Hepatocyte (in vitro differentiated cells): ENCODE measurements around the gene PRAC2. TPM values are rescaled to one million over a fixed set of nuclear protein-coding genes. Genes with fewer than 3 reads are reported as not detected.

Source experiments
- DNase-seq: peaks from one replicate; pipeline ENCODE4 v3.0.0-alpha.2; 2016; ENCODE audit warnings: low spot score
- H2AFZ ChIP-seq: fragments of 200-600 bp; sonication (generic); 2 replicates; pipeline ENCODE4 v1.6.0; 2016; ENCODE audit warnings: antibody characterized with exemption, mild to moderate bottlenecking
- H3K27ac ChIP-seq: fragments of 200-600 bp; sonication (generic); 2 replicates; pipeline ENCODE4 v1.5.1; 2016; ENCODE audit warnings: mild to moderate bottlenecking
- H3K27me3 ChIP-seq: fragments of 200-600 bp; sonication (generic); 2 replicates; pipeline ENCODE4 v1.6.1; 2016
- H3K36me3 ChIP-seq: fragments of 200-600 bp; sonication (generic); replicated peaks from 2 replicates; pipeline ENCODE4 v1.5.1; 2016; ENCODE audit warnings: low read depth; ENCODE audit not compliant: insufficient read depth
- H3K4me1 ChIP-seq: fragments of 200-600 bp; sonication (generic); 2 replicates; pipeline ENCODE4 v1.5.1; 2016; ENCODE audit warnings: mild to moderate bottlenecking, moderate library complexity; ENCODE audit not compliant: insufficient read depth
- H3K4me2 ChIP-seq: fragments of 200-600 bp; sonication (generic); 2 replicates; pipeline ENCODE4 v1.6.0; 2016
- H3K4me3 ChIP-seq: fragments of 200-600 bp; sonication (generic); 2 replicates; pipeline ENCODE4 v1.5.1; 2016; ENCODE audit warnings: mild to moderate bottlenecking
- H3K79me2 ChIP-seq: fragments of 200-600 bp; sonication (generic); 2 replicates; pipeline ENCODE4 v1.6.0; 2017; ENCODE audit warnings: mild to moderate bottlenecking
- H3K9me2 ChIP-seq: fragments of 200-600 bp; sonication (generic); replicated peaks from 2 replicates; pipeline ENCODE4 v1.6.0; 2017; ENCODE audit warnings: mild to moderate bottlenecking; ENCODE audit not compliant: insufficient read depth
- H3K9me3 ChIP-seq: fragments of 200-600 bp; sonication (generic); 2 replicates; pipeline ENCODE4 v1.5.1; 2016; ENCODE audit warnings: low read depth, mild to moderate bottlenecking
- H4K20me1 ChIP-seq: fragments of 200-600 bp; sonication (generic); 2 replicates; pipeline ENCODE4 v1.6.0; 2016; ENCODE audit warnings: mild to moderate bottlenecking; ENCODE audit not compliant: insufficient read depth, poor library complexity, severe bottlenecking
- CTCF ChIP-seq: fragments of 200-600 bp; sonication (generic); IDR thresholded peaks from 2 replicates; pipeline ENCODE4 v1.5.1; 2016; ENCODE audit warnings: antibody characterized with exemption, mild to moderate bottlenecking; ENCODE audit not compliant: poor library complexity
- EZH2 ChIP-seq: fragments of 200-600 bp; sonication (generic); IDR thresholded peaks from 2 replicates; pipeline ENCODE4 v1.6.1; 2016; ENCODE audit warnings: antibody characterized with exemption, mild to moderate bottlenecking, borderline replicate concordance
- EZH2phosphoT487 ChIP-seq: fragments of 200-600 bp; sonication (generic); IDR thresholded peaks from one replicate; pipeline ENCODE4 v1.6.1; 2018; ENCODE audit warnings: antibody characterized with exemption, mild to moderate bottlenecking, low read depth, moderate library complexity; ENCODE audit not compliant: unreplicated experiment, severe bottlenecking
- WGBS: methylation state at CpG from one replicate; pipeline ENCODE4 v1.1.6; 2016; ENCODE audit warnings: low lambda C conversion rate; ENCODE audit errors: missing lambda C conversion rate; 5-methylcytosine and 5-hydroxymethylcytosine counted together
- polyA plus RNA-seq: library from polyadenylated mRNA; unstranded; fragments of >200 nt; fragmentation: Nextera tagmentation; extraction: Ambion mirVana; gene quantifications from 2 replicates; pipeline ENCODE4 v1.2.1, GENCODE V29; 2016
- total RNA-seq: library from RNA; depleted of rRNA; stranded (reverse); fragments of >200 nt; gene quantifications from 2 replicates; pipeline ENCODE4 v1.2.3, GENCODE V29; 2014

PRAC2 gene
- total and polyA plus RNA-seq, 2 experiments from 2014 or later, result 1.5 TPM; not detected in 1

GRCh38 chr17:48740537-48740936 lies 17.6 kb downstream of the PRAC2 start:
- no peak for DNase-seq
- H3K4me3 ChIP-seq, result no peak overlapping the region
- no peaks in the 10 kb centered on the region for H3K36me3 ChIP-seq
- no peaks in the 10 kb centered on the region for H4K20me1 ChIP-seq
- H3K9me2 ChIP-seq, result no peaks in the 10 kb centered on the region
- H3K4me1 ChIP-seq, result no peaks in the 10 kb centered on the region
- H3K27ac ChIP-seq, result no peak overlapping the region
- H3K4me2 ChIP-seq, result no peak overlapping the region
- H3K9me3 ChIP-seq, result no peaks in the 10 kb centered on the region
- H2AFZ ChIP-seq, result no peak overlapping the region
- no peaks in the 10 kb centered on the region for H3K79me2 ChIP-seq
- peaks cover 100% of the 10 kb centered on the region for H3K27me3 ChIP-seq
- TF ChIP-seq CTCF (no peak), EZH2phosphoT487 (no peak), EZH2 (no peak)

GRCh38 chr17:48745381-48746275 lies 22.6 kb downstream of the PRAC2 start:
- Histone ChIP-seq H3K79me2 (no peaks in the 10 kb centered on the region), H4K20me1 (no peaks in the 10 kb centered on the region), H3K4me2 (no peak overlapping the region), H3K27ac (no peak overlapping the region), H3K4me1 (no peaks in the 10 kb centered on the region), H3K36me3 (no peaks in the 10 kb centered on the region), H3K9me2 (no peaks in the 10 kb centered on the region), H2AFZ (no peak overlapping the region), H3K9me3 (no peaks in the 10 kb centered on the region), H3K27me3 (peaks cover 100% of the 10 kb centered on the region), H3K4me3 (no peak overlapping the region)
- 32% methylated on average over 12 of the region's 12 CpGs for WGBS
- no peak for DNase-seq
- TF ChIP-seq EZH2phosphoT487, result no peak
- TF ChIP-seq EZH2, result no peak
- TF ChIP-seq CTCF, result no peak

DNA sequence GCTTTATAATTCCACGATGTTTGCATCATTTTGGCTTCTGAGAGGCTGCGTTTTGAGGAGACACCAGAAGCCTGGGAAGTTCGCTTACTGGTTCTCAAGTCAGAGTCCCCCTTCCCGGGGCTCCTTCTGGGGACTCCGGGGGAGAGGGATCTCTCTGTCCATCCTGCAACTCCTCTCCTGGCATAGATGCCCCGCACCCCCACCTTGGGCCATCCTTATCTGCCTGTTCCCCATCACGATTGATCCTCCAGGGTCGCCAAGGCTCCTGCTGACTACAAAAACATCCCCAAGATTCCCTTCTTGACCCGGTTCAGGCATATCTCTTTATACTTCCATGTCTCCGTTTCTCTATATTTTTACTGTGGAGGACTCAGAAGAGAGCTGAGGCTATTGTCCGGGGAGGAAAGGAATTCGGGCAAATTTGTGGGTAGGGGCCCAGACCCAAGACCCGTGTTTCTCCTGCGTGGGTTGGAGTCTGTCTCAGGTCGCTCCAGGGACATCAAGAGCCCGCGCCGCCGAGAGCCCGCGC lies 24.0 kb downstream of the PRAC2 start:
- Histone ChIP-seq H3K36me3 (no peaks in the 10 kb centered on the region), H3K9me2 (no peaks in the 10 kb centered on the region), H3K4me3 (no peak overlapping the region), H3K4me2 (no peak overlapping the region), H3K27me3 (peaks cover 100% of the 10 kb centered on the region), H3K79me2 (no peaks in the 10 kb centered on the region), H2AFZ (peak overlapping the region; percentile 46), H3K27ac (no peak overlapping the region), H3K9me3 (no peaks in the 10 kb centered on the region), H3K4me1 (no peaks in the 10 kb centered on the region), H4K20me1 (no peaks in the 10 kb centered on the region)
- DNase-seq, result no peak
- WGBS, result 3% methylated on average over 21 of the region's 21 CpGs
- TF ChIP-seq EZH2phosphoT487 (peak; percentile 39), CTCF (no peak)
